Peyer's patch (tissue), 4 donors: ENCODE data around the gene LTBP1. TPM values are rescaled to one million over a fixed set of nuclear protein-coding genes. Genes with fewer than 3 reads are reported as not detected.
"Not testable (repeated sequence)": the region's sequence is repeated elsewhere in the genome, so short reads cannot be mapped to it uniquely, and the experiment has no call there.

Source experiments
- DNase-seq, 3 donors: peaks; one replicate each; pipeline ENCODE4 v3.0.0-alpha.2; 2017 to 2019
- H3K27ac ChIP-seq, 4 donors: fragments of 200-600 bp; sonication (generic); one replicate each; pipeline ENCODE4 v1.5.1; 2016 to 2019
- H3K27me3 ChIP-seq, 2 donors: fragments of 200-600 bp; sonication (generic); one replicate each; pipeline ENCODE4 v1.5.1; 2019
- H3K36me3 ChIP-seq, 3 donors: fragments of 200-600 bp; sonication (generic); one replicate each; pipeline ENCODE4 v1.5.1; 2016 to 2019
- H3K4me1 ChIP-seq, 4 donors: fragments of 200-600 bp; sonication (generic); one replicate each; pipeline ENCODE4 v1.5.1; 2016 to 2019
- H3K4me3 ChIP-seq, 4 donors: fragments of 200-600 bp; sonication (generic); 1 replicate in 3 of 4; 2 replicates in 1 of 4; pipeline ENCODE4 v1.5.1; 2016 to 2019; ENCODE audit warnings: mild to moderate bottlenecking in 1 of 4
- H3K9me3 ChIP-seq, 4 donors: fragments of 200-600 bp; sonication (generic); one replicate each; pipeline ENCODE4 v1.5.1; 2016 to 2019; ENCODE audit warnings: mild to moderate bottlenecking in 1 of 4
- POLR2A ChIP-seq, 2 donors: fragments of 450-650 bp; IDR thresholded peaks; one replicate each; pipeline ENCODE4 v1.5.1; 2017; ENCODE audit warnings: antibody characterized with exemption in 2 of 2, mild to moderate bottlenecking in 2 of 2, moderate library complexity in 2 of 2
- total RNA-seq, 4 donors: library from RNA; depleted of rRNA; stranded (reverse); fragments of >200 nt; gene quantifications; one replicate each; pipeline ENCODE4 v1.1.0, GENCODE V29; 2016
- TF ChIP-seq, protein P1 (sequence below), 6 experiments: fragments of 450-650 bp in 4 of 6; fragments of 200-600 bp in 2 of 6; sonication (generic) in 1 of 6; IDR thresholded peaks; one replicate each; pipeline ENCODE4 v1.5.1; 2017 to 2019; ENCODE audit warnings: antibody characterized with exemption in 6 of 6, mild to moderate bottlenecking in 3 of 6, moderate library complexity in 1 of 6

Gene LTBP1
- total RNA-seq, 4 donors from 2014 or later: 8.6 to 23.1 (median 13.1) TPM

DNA sequence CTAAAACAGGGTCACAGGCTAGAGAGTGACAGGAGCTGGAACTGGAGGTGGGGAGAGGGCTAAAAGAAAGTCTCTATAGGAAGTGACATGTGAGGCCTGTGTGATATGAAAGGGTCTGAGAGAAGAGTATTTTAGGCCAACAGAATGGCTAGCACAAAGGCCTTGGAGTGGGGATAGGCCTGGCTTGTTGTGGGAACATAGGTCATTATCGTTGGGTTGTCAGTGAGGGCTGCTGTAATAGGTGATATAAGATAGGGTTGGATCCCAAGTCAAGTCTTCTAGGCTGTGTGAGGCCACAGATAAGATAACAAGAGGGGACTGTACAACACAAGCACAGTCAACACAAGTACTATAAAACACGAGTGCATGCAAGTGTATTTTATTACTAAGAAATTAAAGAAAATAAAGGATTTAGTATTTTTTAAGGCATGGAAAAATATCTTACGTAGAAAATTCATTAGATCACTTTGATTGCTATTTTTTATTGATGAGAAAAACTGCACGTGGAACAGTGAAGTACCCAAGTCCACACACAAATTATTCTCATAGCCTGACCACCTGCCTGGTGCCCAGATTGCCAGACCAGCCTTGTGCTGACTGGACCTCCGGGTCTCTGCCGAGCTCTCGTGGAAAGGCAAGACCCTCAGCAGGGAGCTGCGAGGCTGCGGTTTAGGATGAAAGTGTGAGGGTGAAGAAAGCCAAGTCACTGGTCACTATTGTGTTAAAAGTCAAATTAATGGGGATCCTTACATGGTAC lies 14.1 kb downstream of the LTBP1 start:
- no peaks in the 10 kb centered on the region for H3K27me3 ChIP-seq
- H3K4me1 ChIP-seq: no peaks in the 10 kb centered on the region
- H3K36me3 ChIP-seq: no peaks in the 10 kb centered on the region
- no peak overlapping the region for H3K4me3 ChIP-seq
- H3K9me3 ChIP-seq: no peaks in the 10 kb centered on the region
- no peak for DNase-seq
- no peak overlapping the region for H3K27ac ChIP-seq
- no peak for TF ChIP-seq POLR2A (IDR thresholded peaks at IDR 0.05)
- TF ChIP-seq, protein P1, sequence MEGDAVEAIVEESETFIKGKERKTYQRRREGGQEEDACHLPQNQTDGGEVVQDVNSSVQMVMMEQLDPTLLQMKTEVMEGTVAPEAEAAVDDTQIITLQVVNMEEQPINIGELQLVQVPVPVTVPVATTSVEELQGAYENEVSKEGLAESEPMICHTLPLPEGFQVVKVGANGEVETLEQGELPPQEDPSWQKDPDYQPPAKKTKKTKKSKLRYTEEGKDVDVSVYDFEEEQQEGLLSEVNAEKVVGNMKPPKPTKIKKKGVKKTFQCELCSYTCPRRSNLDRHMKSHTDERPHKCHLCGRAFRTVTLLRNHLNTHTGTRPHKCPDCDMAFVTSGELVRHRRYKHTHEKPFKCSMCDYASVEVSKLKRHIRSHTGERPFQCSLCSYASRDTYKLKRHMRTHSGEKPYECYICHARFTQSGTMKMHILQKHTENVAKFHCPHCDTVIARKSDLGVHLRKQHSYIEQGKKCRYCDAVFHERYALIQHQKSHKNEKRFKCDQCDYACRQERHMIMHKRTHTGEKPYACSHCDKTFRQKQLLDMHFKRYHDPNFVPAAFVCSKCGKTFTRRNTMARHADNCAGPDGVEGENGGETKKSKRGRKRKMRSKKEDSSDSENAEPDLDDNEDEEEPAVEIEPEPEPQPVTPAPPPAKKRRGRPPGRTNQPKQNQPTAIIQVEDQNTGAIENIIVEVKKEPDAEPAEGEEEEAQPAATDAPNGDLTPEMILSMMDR (IDR thresholded peaks at IDR 0.05): no peak

DNA sequence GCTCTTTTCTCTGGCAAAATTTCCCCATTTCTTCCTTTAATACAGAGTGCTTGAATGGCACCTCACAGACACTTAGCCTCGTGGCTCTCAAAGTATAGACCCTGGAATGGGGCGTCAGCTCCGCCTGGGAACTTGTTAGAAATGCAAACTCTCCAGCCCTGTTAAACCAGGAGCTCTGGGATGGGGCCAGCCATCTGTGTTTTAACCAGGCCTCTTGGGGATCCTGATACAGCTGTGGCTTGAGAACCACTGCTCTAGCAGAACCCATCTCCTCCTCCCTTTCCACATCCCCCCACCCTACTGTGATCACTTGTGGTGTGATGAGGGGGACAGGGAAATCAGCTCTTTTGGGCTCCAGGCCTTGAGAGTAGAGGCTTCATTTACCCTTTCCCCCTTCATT lies 15.9 kb downstream of the LTBP1 start:
- Histone ChIP-seq H3K4me3 (no peak overlapping the region), H3K4me1 (no peaks in the 10 kb centered on the region), H3K27ac (no peak overlapping the region), H3K36me3 (no peaks in the 10 kb centered on the region), H3K27me3 (no peaks in the 10 kb centered on the region), H3K9me3 (no peaks in the 10 kb centered on the region)
- no peak for DNase-seq
- TF ChIP-seq, protein P1 (IDR thresholded peaks at IDR 0.05): no peak
- TF ChIP-seq POLR2A (IDR thresholded peaks at IDR 0.05): no peak

DNA sequence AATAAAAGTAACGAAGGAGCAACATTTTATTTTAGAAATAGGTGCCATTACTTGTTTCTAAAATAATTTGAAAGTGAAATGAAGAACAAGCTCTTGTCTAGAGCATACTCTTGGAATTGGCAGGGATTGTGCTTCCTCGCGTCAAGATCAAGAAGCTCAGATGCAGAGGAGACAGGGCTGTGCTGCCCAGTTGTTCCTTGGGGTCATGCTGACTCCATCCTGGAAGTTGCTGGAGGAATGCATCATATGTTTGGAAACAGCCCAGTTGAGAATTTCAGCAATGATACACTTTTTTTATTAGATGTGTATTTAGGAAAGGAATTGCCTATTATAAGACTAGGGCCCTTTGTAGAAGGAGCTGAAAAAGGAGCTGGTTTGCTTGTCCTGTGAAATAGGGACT lies 17.2 kb downstream of the LTBP1 start:
- no peak for DNase-seq
- no peak for TF ChIP-seq POLR2A (IDR thresholded peaks at IDR 0.05)
- TF ChIP-seq, protein P1 (IDR thresholded peaks at IDR 0.05): no peak
- Histone ChIP-seq H3K27me3 (no peaks in the 10 kb centered on the region), H3K9me3 (no peaks in the 10 kb centered on the region), H3K4me3 (no peak overlapping the region), H3K27ac (no peak overlapping the region), H3K36me3 (no peaks in the 10 kb centered on the region), H3K4me1 (no peaks in the 10 kb centered on the region)

DNA sequence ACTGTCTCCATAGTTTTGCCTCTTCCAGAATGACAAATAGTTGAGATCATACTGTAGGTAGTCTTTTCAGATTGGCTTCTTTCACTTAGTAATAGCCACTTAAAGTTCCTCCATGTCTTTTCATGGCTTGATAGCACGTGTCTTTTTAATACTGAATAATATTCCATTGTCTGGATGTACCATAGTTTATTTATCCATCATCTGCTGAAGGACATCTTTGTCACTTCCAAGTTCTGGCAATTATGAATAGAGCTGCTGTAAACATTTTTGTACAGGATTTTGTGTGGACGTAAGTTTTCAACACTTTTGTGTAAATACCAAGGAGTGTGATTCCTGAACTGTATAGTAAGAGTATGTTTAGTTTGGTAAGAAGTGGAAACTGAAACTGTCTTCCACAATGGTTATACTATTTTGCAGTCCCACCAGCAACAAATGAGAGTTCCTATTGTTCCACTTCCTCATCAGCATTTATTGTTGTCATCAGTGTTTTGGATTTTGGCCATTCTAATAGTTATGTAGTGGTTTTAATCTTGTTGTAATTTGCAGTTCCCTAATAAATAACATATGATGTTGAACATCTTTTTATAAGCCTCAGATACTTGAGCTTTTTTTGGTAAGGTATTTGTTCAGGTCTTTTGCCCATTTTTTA lies 18.9 kb downstream of the LTBP1 start:
- Histone ChIP-seq H3K9me3 (no peaks in the 10 kb centered on the region), H3K36me3 (no peaks in the 10 kb centered on the region), H3K4me1 (no peaks in the 10 kb centered on the region), H3K4me3 (no peak overlapping the region), H3K27ac (no peak overlapping the region), H3K27me3 (no peaks in the 10 kb centered on the region)
- no peak for DNase-seq
- no peak for TF ChIP-seq POLR2A (IDR thresholded peaks at IDR 0.05)
- TF ChIP-seq, protein P1 (IDR thresholded peaks at IDR 0.05): no peak

DNA sequence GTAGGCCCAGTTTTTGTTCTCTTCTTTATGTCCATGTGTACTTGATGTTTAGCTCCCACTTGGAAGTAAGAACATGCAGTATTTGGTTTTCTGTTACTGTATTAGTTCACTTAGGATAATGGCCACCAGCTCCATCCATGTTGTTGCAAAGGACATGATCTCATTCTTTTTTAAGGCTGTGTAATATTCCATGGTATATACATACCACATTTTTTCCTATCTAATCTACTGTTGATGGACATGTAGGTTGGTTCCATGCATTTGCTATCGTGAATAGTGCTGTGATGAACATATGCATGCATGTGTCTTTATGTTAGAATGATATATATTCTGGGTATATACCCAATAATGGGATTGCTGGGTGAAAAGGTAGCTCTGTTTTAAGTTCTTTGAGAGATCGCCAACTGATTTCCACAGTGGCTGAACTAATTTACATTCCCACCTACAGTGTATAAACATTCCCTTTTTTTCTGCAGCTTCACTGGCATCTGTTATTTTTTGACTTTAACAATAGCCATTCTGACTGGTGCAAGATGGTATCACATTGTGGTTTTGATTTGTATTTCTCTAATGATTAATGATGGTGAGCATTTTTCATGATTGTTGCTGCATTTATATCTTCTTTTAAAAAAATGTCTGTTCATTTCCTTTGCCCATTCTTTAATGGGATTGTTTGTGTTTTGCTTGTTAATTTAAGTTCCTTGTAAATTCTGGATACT lies 22.9 kb downstream of the LTBP1 start:
- Histone ChIP-seq H3K27ac (no peak overlapping the region), H3K4me3 (no peak overlapping the region), H3K36me3 (no peaks in the 10 kb centered on the region), H3K4me1 (no peaks in the 10 kb centered on the region), H3K27me3 (no peaks in the 10 kb centered on the region), H3K9me3 (no peaks in the 10 kb centered on the region)
- no peak for TF ChIP-seq POLR2A (IDR thresholded peaks at IDR 0.05)
- TF ChIP-seq, protein P1 (IDR thresholded peaks at IDR 0.05): no peak
- DNase-seq: no peak

DNA sequence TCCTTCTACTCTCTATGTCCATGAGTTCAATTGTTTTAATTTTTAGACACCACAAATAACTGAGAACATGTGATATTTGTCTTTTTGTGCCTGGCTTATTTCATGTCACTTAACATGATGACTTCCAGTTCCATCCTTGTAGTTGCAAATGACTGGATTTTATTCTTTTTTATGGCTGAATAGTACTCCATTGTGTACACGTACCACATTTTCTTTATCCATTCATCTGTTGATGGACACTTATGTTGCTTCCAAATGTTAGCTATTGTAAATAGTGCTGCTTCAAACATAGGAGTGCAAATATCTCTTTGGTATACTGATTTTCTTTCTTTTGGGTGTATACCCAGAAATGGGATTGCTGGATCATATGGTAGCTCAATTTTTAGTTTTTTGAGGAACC lies 27.0 kb downstream of the LTBP1 start:
- H3K36me3 ChIP-seq, H3K27me3 ChIP-seq, DNase-seq, H3K27ac ChIP-seq, H3K4me1 ChIP-seq, H3K4me3 ChIP-seq, H3K9me3 ChIP-seq: not testable (repeated sequence)
